ENCODE measurements around the gene DIP2A. TPM values are rescaled to one million over a fixed set of nuclear protein-coding genes. Genes with fewer than 3 reads are reported as not detected.

DIP2A gene
- total and polyA plus RNA-seq, 2 of the 13 experiments (the other 11 are each of a cell fraction or from before 2014, with no cell fraction given) = 18.5 to 37.6 TPM

DNA sequence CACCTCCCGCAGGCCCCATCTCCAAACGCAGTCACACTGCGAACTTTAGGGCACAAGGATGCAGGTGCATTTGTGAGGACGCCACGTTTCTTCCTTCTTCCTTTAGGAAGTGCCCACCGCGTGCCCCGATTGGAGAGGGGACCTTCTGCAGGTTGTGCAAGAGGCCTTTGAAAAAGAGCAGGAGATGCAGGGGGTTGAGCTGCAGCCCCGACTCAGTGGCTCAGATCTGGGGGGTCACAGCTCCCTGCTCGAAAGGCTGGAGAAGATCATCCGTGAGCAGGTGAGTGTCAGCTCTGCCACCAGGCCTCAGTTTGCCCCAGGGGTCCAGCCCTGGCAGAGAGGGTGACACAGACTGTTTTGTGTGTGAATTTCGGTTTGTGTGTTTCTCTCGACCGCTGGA lies 31.2 kb upstream of the DIP2A start:
- Histone ChIP-seq H4K20me1 (ENCODE audit: insufficient read depth, low read length) (no peaks in the 10 kb centered on the region), H3K4me3 (replicated peaks in 1 of 3; ENCODE audit: insufficient read depth in 1 of 3, low read depth in 2 of 3, low read length in 3 of 3) (no peak overlapping the region), H3K4me2 (ENCODE audit: low read depth, low read length) (no peak overlapping the region), H3K79me2 (ENCODE audit: insufficient read depth, low read length) (no peaks in the 10 kb centered on the region), H3K9ac (ENCODE audit: insufficient read depth, low read depth, low read length) (no peak overlapping the region), H2AFZ (ENCODE audit: low read length) (no peak overlapping the region), H3K4me1 (ENCODE audit: insufficient read depth, low read length) (no peaks in the 10 kb centered on the region), H3K27me3 (ENCODE audit: control insufficient read depth in 1 of 2, insufficient read depth in 2 of 2, low read length in 2 of 2) (no peaks in the 10 kb centered on the region), H3K9me3 (ENCODE audit: low read length) (no peaks in the 10 kb centered on the region), H3K27ac (ENCODE audit: extremely low read length, insufficient read depth, low read length) (no peak overlapping the region), H3K36me3 (replicated peaks in 1 of 2; ENCODE audit: control insufficient read depth in 1 of 2, insufficient read depth in 2 of 2, low read length in 2 of 2) (peaks cover 20 to 45% of the 10 kb centered on the region in 2 experiments)
- intact Hi-C loops (cut with micrococcal nuclease; ENCODE audit: unreplicated experiment) = no loop called here
- CTCF ChIA-PET (ENCODE audit: low intra/inter-chr PET ratio, low total read pairs) = no interaction called here
- ATAC-seq (no peak), FAIRE-seq (no peak), DNase-seq (ENCODE audit: low spot score) (no peak)
- 96% methylated on average over 13 of the region's 14 CpGs for WGBS (ENCODE audit: low lambda C conversion rate)
- POLR2A ChIA-PET = no interaction called here
- TF ChIP-seq ADNP (CRISPR knock-in tag; IDR thresholded peaks at IDR 0.05) (no peak), ZFYVE20 (CRISPR knock-in tag; IDR thresholded peaks at IDR 0.05; ENCODE audit: borderline replicate concordance, low read depth) (no peak), CBX1 (IDR thresholded peaks at IDR 0.05; ENCODE audit: low read depth) (no peak), KAT8 (CRISPR knock-in tag; IDR thresholded peaks at IDR 0.05) (no peak), SALL1 (CRISPR knock-in tag; IDR thresholded peaks at IDR 0.05) (no peak), TGIF2 (CRISPR knock-in tag; IDR thresholded peaks at IDR 0.05) (no peak), ARNT (IDR thresholded peaks at IDR 0.05) (no peak), ARHGAP35 (CRISPR knock-in tag; IDR thresholded peaks at IDR 0.05; ENCODE audit: borderline replicate concordance) (no peak), ZKSCAN1 (IDR thresholded peaks at IDR 0.05; ENCODE audit: low read length) (no peak), NFATC3 (CRISPR knock-in tag; IDR thresholded peaks at IDR 0.05) (no peak), KMT2B (CRISPR knock-in tag; IDR thresholded peaks at IDR 0.05) (no peak), AHR (CRISPR knock-in tag; IDR thresholded peaks at IDR 0.05) (no peak)
- TF ChIP-seq, protein P1, sequence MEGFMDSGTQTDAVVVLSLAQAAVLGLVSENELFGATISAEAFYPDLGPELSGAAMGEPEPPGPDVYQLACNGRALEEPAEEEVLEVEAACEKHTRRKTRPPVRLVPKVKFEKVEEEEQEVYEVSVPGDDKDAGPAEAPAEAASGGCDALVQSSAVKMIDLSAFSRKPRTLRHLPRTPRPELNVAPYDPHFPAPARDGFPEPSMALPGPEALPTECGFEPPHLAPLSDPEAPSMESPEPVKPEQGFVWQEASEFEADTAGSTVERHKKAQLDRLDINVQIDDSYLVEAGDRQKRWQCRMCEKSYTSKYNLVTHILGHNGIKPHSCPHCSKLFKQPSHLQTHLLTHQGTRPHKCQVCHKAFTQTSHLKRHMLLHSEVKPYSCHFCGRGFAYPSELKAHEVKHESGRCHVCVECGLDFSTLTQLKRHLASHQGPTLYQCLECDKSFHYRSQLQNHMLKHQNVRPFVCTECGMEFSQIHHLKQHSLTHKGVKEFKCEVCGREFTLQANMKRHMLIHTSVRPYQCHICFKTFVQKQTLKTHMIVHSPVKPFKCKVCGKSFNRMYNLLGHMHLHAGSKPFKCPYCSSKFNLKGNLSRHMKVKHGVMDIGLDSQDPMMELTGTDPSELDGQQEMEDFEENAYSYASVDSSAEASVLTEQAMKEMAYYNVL (CRISPR knock-in tag; IDR thresholded peaks at IDR 0.05; ENCODE audit: borderline replicate concordance) = no peak
- TF ChIP-seq, protein P2, sequence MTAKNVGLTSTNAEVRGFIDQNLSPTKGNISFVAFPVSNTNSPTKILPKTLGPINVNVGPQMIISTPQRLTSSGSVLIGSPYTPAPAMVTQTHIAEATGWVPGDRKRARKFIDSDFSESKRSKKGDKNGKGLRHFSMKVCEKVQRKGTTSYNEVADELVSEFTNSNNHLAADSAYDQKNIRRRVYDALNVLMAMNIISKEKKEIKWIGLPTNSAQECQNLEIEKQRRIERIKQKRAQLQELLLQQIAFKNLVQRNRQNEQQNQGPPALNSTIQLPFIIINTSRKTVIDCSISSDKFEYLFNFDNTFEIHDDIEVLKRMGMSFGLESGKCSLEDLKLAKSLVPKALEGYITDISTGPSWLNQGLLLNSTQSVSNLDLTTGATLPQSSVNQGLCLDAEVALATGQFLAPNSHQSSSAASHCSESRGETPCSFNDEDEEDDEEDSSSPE (CRISPR knock-in tag; IDR thresholded peaks at IDR 0.05) = no peak
- TF ChIP-seq, protein P3, sequence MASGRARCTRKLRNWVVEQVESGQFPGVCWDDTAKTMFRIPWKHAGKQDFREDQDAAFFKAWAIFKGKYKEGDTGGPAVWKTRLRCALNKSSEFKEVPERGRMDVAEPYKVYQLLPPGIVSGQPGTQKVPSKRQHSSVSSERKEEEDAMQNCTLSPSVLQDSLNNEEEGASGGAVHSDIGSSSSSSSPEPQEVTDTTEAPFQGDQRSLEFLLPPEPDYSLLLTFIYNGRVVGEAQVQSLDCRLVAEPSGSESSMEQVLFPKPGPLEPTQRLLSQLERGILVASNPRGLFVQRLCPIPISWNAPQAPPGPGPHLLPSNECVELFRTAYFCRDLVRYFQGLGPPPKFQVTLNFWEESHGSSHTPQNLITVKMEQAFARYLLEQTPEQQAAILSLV (CRISPR knock-in tag; IDR thresholded peaks at IDR 0.05; ENCODE audit: borderline replicate concordance) = no peak
- no TSS peak for BruUV-seq (replicated peaks)
- in situ Hi-C loops (cut with HindIII; ENCODE audit: extremely low pct_ligation_motif_present, low pct_unique_long_range_greater_than_20kb) = no loop called here

All from HepG2 (cell line).